K562 (cell line): ENCODE measurements around the gene SOWAHA. TPM values are rescaled to one million over a fixed set of nuclear protein-coding genes. Genes with fewer than 3 reads are reported as not detected.
A peak's percentile ranks its signal among the peaks of the same experiment; 100 is the strongest.

ENCODE experiments used
- ATAC-seq: fragments of 200-7000 bp; cut with Tn5 transposase; 3 replicates; pipeline ENCODE4 v1.9.1; 2020; ENCODE audit warnings: moderate library complexity
- BruUV-seq: library from RNA; stranded (reverse); fragments of 400-500 nt; replicated peaks from 2 replicates; lab custom pipeline; 2021; lab: Mats Ljungman, UMichigan
- CTCF ChIA-PET: fragments of 300-600 bp; formaldehyde crosslinking; extraction: SDS; loops from one replicate; lab custom pipeline; 2021; ENCODE audit warnings: low intra/inter-chr PET ratio; lab: Yijun Ruan, JAX
- POLR2A ChIA-PET: fragments of 300-600, 350-650 bp; sonication (Branson Sonifier 250); formaldehyde crosslinking; extraction: SDS; loops from one replicate; lab custom pipeline; 2021; ENCODE audit warnings: antibody characterized with exemption, inconsistent platforms; lab: Yijun Ruan, JAX
- DNase-seq, 4 experiments: peaks; one replicate each; pipeline versions ENCODE4 v3.0.0 to v3.0.0-alpha.2; 2011 to 2018; ENCODE audit warnings: low spot score in 3 of 4, mixed read lengths in 3 of 4; ENCODE audit errors: extremely low read depth in 1 of 4
- FAIRE-seq: peaks from 2 replicates; lab custom pipeline; 2011; peaks lifted over from hg19 to GRCh38; lab: Jason Lieb, UNC
- H2AFZ ChIP-seq: 2 replicates; pipeline ENCODE4 v1.6.0; 2011; ENCODE audit warnings: low read depth, low read length, control low read depth, inconsistent platforms
- H3K27ac ChIP-seq: fragments of 200-600 bp; 3 replicates; pipeline ENCODE4 v1.8.0; 2011; ENCODE audit warnings: low read depth, mild to moderate bottlenecking, control low read depth, inconsistent platforms, low read length, moderate library complexity, mixed read lengths; ENCODE audit errors: extremely low read depth
- H3K27me3 ChIP-seq, 2 experiments: fragments of 300-600 bp in 1 of 2; 2 replicates in 1 of 2; 3 replicates in 1 of 2; pipeline versions ENCODE4 v1.6.0 to v1.8.0; 2011; ENCODE audit warnings: inconsistent platforms in 2 of 2, low read length in 2 of 2, mild to moderate bottlenecking in 1 of 2, mixed read lengths in 1 of 2, moderate library complexity in 1 of 2; ENCODE audit not compliant: control insufficient read depth in 2 of 2, insufficient read depth in 2 of 2
- H3K36me3 ChIP-seq: fragments of 300-600 bp; 3 replicates; pipeline ENCODE4 v1.8.0; 2011; ENCODE audit warnings: mild to moderate bottlenecking, low read length, inconsistent platforms; ENCODE audit not compliant: control insufficient read depth, insufficient read depth
- H3K4me1 ChIP-seq, 2 experiments: fragments of 200-600 bp in 1 of 2; replicated peaks in 1 of 2; 2 replicates in 1 of 2; 3 replicates in 1 of 2; pipeline versions ENCODE4 v1.5.1 to v1.8.0; 2011; ENCODE audit warnings: inconsistent platforms in 2 of 2, low read length in 2 of 2, mild to moderate bottlenecking in 1 of 2, mixed read lengths in 1 of 2, moderate library complexity in 1 of 2; ENCODE audit not compliant: control insufficient read depth in 2 of 2, insufficient read depth in 2 of 2
- H3K4me2 ChIP-seq: 2 replicates; pipeline ENCODE4 v1.6.1; 2011; ENCODE audit warnings: low read length, control low read depth, inconsistent platforms, mixed read lengths; ENCODE audit not compliant: insufficient read depth
- H3K4me3 ChIP-seq: fragments of 200-600 bp; sonication (generic), shearing (Covaris generic); 2 replicates; pipeline ENCODE4 v1.5.1; 2016; ENCODE audit warnings: control low read depth, inconsistent platforms
- H3K79me2 ChIP-seq: fragments of 200-600 bp; 3 replicates; pipeline ENCODE4 v1.8.0; 2011; ENCODE audit warnings: low read length, inconsistent platforms; ENCODE audit not compliant: control insufficient read depth, insufficient read depth
- H3K9ac ChIP-seq, 2 experiments: 2 replicates each; pipeline versions ENCODE4 v1.6.0 to v1.6.1; 2011; ENCODE audit warnings: low read depth in 2 of 2, low read length in 2 of 2, control low read depth in 1 of 2, inconsistent platforms in 1 of 2, mild to moderate bottlenecking in 1 of 2, mixed read lengths in 1 of 2; ENCODE audit not compliant: insufficient read depth in 1 of 2
- H3K9me1 ChIP-seq: one replicate; pipeline ENCODE4 v1.6.0; 2011; ENCODE audit warnings: inconsistent platforms, mild to moderate bottlenecking, low read length, moderate library complexity; ENCODE audit not compliant: control insufficient read depth, insufficient read depth
- H3K9me3 ChIP-seq: replicated peaks from 2 replicates; pipeline ENCODE4 v1.5.1; 2011; ENCODE audit warnings: low read depth, low read length, inconsistent platforms; ENCODE audit not compliant: control insufficient read depth, insufficient read depth
- H4K20me1 ChIP-seq: replicated peaks from 2 replicates; pipeline ENCODE4 v1.6.1; 2011; ENCODE audit warnings: low read length, inconsistent platforms, mixed read lengths; ENCODE audit not compliant: control insufficient read depth, insufficient read depth
- BRD4 ChIP-seq: fragments of 200-600 bp; sonication (generic); IDR thresholded peaks from 2 replicates; pipeline ENCODE4 v1.6.1; 2017; ENCODE audit warnings: inconsistent platforms
- CSDE1 ChIP-seq, 2 experiments: fragments of 450-650 bp; IDR thresholded peaks; 2 replicates each; pipeline ENCODE4 v1.6.1; 2016; ENCODE audit warnings: mild to moderate bottlenecking in 1 of 2
- HDGF ChIP-seq: fragments of 450-650 bp; IDR thresholded peaks from 2 replicates; pipeline ENCODE4 v1.6.1; 2016
- MCM2 ChIP-seq: fragments of 450-650 bp; IDR thresholded peaks from 2 replicates; pipeline ENCODE4 v1.6.1; 2017; ENCODE audit warnings: low read depth, mild to moderate bottlenecking
- TAF1 ChIP-seq: IDR thresholded peaks from 2 replicates; pipeline ENCODE4 v1.6.1; 2011; ENCODE audit warnings: mild to moderate bottlenecking, low read length, moderate library complexity; ENCODE audit not compliant: insufficient read depth, control insufficient read depth, severe bottlenecking; ENCODE audit errors: extremely low read depth
- ZNF253 ChIP-seq: fragments of 250-450 bp; sonication (Bioruptor Pico); conservative IDR thresholded peaks from 2 replicates; pipeline ENCODE4 v1.6.1; 2021; ENCODE audit warnings: mild to moderate bottlenecking
- WGBS: fragments of 100-300 bp; shearing (Covaris generic); methylation state at CpG from one replicate; pipeline ENCODE4 v1.1.6; 2016; ENCODE audit warnings: low coverage, mixed read lengths; ENCODE audit not compliant: insufficient coverage; ENCODE audit errors: missing lambda C conversion rate; 5-methylcytosine and 5-hydroxymethylcytosine counted together
- in situ Hi-C: fragments of 300-500 bp; cut with MboI; formaldehyde crosslinking; loops from 4 replicates; pipeline ENCODE4 v1.15.0; 2018; ENCODE audit warnings: inconsistent platforms, mixed read lengths
- intact Hi-C: fragments of 100-400 bp; cut with micrococcal nuclease; formaldehyde crosslinking; loops from 2 replicates; pipeline ENCODE4 v1.14.2; 2022
- polyA plus RNA-seq, 8 experiments: library from polyadenylated mRNA; depleted of rRNA in 4 of 8; stranded (reverse) in 5 of 8; unstranded in 3 of 8; fragments of >200 nt; fragmentation: Nextera tagmentation in 2 of 8; fragmentation: Illumina TruSeq in 1 of 8; extraction: Ambion mirVana in 2 of 8; extraction: Trizol in 1 of 8; gene quantifications; 2 replicates each; pipeline versions ENCODE4 v1.2.1 to v1.2.3, GENCODE V29; 2011 to 2014; ENCODE audit warnings: inconsistent platforms in 1 of 8, missing spikeins in 1 of 8
- total RNA-seq, 7 experiments: library from RNA; depleted of rRNA in 6 of 7; stranded (reverse); fragments of >200 nt in 6 of 7; fragmentation: Illumina TruSeq in 2 of 7; extraction: Trizol in 2 of 7; gene quantifications; 2 replicates each; pipeline versions ENCODE4 v1.2.1 to v1.2.3, GENCODE V29; 2011 to 2021; ENCODE audit warnings: low replicate concordance in 1 of 7
- TF ChIP-seq, protein P1 (sequence below): fragments of 150-350 bp; conservative IDR thresholded peaks from 2 replicates; pipeline ENCODE4 v1.6.1; 2014; ENCODE audit warnings: low read length
- TF ChIP-seq, protein P2 (sequence below), 2 experiments: IDR thresholded peaks; 2 replicates each; pipeline ENCODE4 v1.6.1; 2012; ENCODE audit warnings: improper control_type of control experiment in 2 of 2, low read depth in 2 of 2, low read length in 2 of 2, borderline replicate concordance in 1 of 2
- TF ChIP-seq, protein P3 (sequence below): IDR thresholded peaks from 3 replicates; pipeline ENCODE4 v1.6.1; 2011; ENCODE audit warnings: borderline replicate concordance, mild to moderate bottlenecking, moderate library complexity; ENCODE audit not compliant: insufficient read length; ENCODE audit errors: extremely low read depth
- TF ChIP-seq, protein P4 (sequence below): fragments of 250-450 bp; sonication (Bioruptor Pico); IDR thresholded peaks from 2 replicates; pipeline ENCODE4 v1.5.0; 2021
- TF ChIP-seq, protein P5 (sequence below): fragments of 250-450 bp; sonication (Bioruptor Pico); IDR thresholded peaks from 2 replicates; pipeline ENCODE4 v1.8.0; 2021; ENCODE audit warnings: moderate library complexity, mild to moderate bottlenecking, inconsistent platforms

Gene SOWAHA
- total and polyA plus RNA-seq, 9 of the 15 experiments (the other 6 are each of a cell fraction or from before 2014, with no cell fraction given) = not detected

DNA sequence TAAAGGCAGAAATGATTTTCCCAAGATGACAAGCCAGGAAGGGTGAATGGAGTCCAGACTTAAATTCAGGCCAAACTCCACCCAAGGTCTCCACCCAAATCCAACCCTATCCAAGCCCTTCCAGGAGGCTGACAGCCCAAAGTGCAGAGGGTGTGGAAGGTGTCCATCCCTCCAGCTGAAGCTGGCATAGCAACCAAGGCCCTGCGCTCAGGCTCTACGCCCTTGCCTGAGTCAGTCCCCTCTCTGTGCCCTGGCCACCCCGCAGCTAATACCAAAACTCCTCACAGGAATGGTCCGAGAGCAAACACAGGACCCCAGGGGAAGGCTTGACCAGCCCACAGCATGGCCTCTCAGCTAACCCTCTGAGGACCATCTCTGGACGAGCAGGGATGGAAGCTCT is 38.2 kb upstream of the SOWAHA start:
- peaks cover 42 to 54% of the 10 kb centered on the region in 2 experiments for H3K4me1 ChIP-seq
- WGBS = 58% methylated on average over 5 of the region's 5 CpGs
- CTCF ChIA-PET = no interaction called here
- FAIRE-seq (no peak), ATAC-seq (no peak), DNase-seq (no peak)
- H3K9me3 ChIP-seq = no peaks in the 10 kb centered on the region
- POLR2A ChIA-PET = interaction anchor here (0.5 to 1.6 kb wide), 8 partner anchors 10 to 85 kb away, joined by 3 to 5 read pairs (median 4); no protein-coding TSS in a partner anchor
- H3K9ac ChIP-seq = peak overlapping the region; percentile 81 to 90
- peak overlapping the region; percentile 88 for H3K4me2 ChIP-seq
- peaks cover 84% of the 10 kb centered on the region for H3K79me2 ChIP-seq
- no peaks in the 10 kb centered on the region for H3K27me3 ChIP-seq
- H3K27ac ChIP-seq = peak overlapping the region; percentile 79
- intact Hi-C loops (loop anchor here (2.0 kb wide), 1 partner anchor 32 kb away; no protein-coding TSS in a partner anchor), in situ Hi-C loops (no loop called here)
- H3K36me3 ChIP-seq = peaks cover 34% of the 10 kb centered on the region; the same call in 2 of the 3 replicates
- BruUV-seq = no TSS peak
- H2AFZ ChIP-seq = no peak overlapping the region
- peak overlapping the region; percentile 58 for H3K4me3 ChIP-seq
- H3K9me1 ChIP-seq = no peaks in the 10 kb centered on the region
- peaks cover 2% of the 10 kb centered on the region for H4K20me1 ChIP-seq
- TF ChIP-seq, protein P1, sequence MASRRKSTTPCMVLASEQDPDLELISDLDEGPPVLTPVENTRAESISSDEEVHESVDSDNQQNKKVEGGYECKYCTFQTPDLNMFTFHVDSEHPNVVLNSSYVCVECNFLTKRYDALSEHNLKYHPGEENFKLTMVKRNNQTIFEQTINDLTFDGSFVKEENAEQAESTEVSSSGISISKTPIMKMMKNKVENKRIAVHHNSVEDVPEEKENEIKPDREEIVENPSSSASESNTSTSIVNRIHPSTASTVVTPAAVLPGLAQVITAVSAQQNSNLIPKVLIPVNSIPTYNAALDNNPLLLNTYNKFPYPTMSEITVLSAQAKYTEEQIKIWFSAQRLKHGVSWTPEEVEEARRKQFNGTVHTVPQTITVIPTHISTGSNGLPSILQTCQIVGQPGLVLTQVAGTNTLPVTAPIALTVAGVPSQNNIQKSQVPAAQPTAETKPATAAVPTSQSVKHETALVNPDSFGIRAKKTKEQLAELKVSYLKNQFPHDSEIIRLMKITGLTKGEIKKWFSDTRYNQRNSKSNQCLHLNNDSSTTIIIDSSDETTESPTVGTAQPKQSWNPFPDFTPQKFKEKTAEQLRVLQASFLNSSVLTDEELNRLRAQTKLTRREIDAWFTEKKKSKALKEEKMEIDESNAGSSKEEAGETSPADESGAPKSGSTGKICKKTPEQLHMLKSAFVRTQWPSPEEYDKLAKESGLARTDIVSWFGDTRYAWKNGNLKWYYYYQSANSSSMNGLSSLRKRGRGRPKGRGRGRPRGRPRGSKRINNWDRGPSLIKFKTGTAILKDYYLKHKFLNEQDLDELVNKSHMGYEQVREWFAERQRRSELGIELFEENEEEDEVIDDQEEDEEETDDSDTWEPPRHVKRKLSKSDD = no peak
- TF ChIP-seq, protein P2, sequence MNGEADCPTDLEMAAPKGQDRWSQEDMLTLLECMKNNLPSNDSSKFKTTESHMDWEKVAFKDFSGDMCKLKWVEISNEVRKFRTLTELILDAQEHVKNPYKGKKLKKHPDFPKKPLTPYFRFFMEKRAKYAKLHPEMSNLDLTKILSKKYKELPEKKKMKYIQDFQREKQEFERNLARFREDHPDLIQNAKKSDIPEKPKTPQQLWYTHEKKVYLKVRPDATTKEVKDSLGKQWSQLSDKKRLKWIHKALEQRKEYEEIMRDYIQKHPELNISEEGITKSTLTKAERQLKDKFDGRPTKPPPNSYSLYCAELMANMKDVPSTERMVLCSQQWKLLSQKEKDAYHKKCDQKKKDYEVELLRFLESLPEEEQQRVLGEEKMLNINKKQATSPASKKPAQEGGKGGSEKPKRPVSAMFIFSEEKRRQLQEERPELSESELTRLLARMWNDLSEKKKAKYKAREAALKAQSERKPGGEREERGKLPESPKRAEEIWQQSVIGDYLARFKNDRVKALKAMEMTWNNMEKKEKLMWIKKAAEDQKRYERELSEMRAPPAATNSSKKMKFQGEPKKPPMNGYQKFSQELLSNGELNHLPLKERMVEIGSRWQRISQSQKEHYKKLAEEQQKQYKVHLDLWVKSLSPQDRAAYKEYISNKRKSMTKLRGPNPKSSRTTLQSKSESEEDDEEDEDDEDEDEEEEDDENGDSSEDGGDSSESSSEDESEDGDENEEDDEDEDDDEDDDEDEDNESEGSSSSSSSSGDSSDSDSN (IDR thresholded peaks at IDR 0.05; ENCODE audit: borderline replicate concordance in 1 of 2, low read depth in 2 of 2, low read length in 2 of 2) = no peak
- TF ChIP-seq MCM2 (no peak), HDGF (no peak), CSDE1 (IDR thresholded peaks at IDR 0.05) (no peak), BRD4 (no peak), ZNF253 (CRISPR knock-in tag) (no peak), TAF1 (no peak)
- TF ChIP-seq, protein P3, sequence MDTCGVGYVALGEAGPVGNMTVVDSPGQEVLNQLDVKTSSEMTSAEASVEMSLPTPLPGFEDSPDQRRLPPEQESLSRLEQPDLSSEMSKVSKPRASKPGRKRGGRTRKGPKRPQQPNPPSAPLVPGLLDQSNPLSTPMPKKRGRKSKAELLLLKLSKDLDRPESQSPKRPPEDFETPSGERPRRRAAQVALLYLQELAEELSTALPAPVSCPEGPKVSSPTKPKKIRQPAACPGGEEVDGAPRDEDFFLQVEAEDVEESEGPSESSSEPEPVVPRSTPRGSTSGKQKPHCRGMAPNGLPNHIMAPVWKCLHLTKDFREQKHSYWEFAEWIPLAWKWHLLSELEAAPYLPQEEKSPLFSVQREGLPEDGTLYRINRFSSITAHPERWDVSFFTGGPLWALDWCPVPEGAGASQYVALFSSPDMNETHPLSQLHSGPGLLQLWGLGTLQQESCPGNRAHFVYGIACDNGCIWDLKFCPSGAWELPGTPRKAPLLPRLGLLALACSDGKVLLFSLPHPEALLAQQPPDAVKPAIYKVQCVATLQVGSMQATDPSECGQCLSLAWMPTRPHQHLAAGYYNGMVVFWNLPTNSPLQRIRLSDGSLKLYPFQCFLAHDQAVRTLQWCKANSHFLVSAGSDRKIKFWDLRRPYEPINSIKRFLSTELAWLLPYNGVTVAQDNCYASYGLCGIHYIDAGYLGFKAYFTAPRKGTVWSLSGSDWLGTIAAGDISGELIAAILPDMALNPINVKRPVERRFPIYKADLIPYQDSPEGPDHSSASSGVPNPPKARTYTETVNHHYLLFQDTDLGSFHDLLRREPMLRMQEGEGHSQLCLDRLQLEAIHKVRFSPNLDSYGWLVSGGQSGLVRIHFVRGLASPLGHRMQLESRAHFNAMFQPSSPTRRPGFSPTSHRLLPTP = no peak
- TF ChIP-seq, protein P4, sequence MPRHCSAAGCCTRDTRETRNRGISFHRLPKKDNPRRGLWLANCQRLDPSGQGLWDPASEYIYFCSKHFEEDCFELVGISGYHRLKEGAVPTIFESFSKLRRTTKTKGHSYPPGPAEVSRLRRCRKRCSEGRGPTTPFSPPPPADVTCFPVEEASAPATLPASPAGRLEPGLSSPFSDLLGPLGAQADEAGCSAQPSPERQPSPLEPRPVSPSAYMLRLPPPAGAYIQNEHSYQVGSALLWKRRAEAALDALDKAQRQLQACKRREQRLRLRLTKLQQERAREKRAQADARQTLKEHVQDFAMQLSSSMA (CRISPR knock-in tag) = no peak
- TF ChIP-seq, protein P5, sequence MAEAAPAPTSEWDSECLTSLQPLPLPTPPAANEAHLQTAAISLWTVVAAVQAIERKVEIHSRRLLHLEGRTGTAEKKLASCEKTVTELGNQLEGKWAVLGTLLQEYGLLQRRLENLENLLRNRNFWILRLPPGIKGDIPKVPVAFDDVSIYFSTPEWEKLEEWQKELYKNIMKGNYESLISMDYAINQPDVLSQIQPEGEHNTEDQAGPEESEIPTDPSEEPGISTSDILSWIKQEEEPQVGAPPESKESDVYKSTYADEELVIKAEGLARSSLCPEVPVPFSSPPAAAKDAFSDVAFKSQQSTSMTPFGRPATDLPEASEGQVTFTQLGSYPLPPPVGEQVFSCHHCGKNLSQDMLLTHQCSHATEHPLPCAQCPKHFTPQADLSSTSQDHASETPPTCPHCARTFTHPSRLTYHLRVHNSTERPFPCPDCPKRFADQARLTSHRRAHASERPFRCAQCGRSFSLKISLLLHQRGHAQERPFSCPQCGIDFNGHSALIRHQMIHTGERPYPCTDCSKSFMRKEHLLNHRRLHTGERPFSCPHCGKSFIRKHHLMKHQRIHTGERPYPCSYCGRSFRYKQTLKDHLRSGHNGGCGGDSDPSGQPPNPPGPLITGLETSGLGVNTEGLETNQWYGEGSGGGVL (CRISPR knock-in tag) = no peak
